Measurements from ENCODE around the gene MAP4K5.

MAP4K5 gene

GRCh38 chr14:50398189-50398580 is 134.2 kb downstream of the MAP4K5 start:
- DNase-seq = no peak

- DNase-seq = no peak
Measured at GRCh38 chr14:50397390-50398188, 134.8 kb downstream of the MAP4K5 start.

GRCh38 chr14:50396631-50397389 is 135.6 kb downstream of the MAP4K5 start, which contains the start of gene CDKL1:
Gene CDKL1, minus strand, starts transcription at chr14:50396881. Its CDS starts 1,013 bp downstream, at chr14:50395868.
- DNase-seq = peak; percentile 19 to 25

- no peak for DNase-seq
Measured at GRCh38 chr14:50395448-50395847, 136.9 kb downstream of the MAP4K5 start.

GRCh38 chr14:50394713-50395112 is 137.7 kb downstream of the MAP4K5 start:
- DNase-seq = no peak

DNA sequence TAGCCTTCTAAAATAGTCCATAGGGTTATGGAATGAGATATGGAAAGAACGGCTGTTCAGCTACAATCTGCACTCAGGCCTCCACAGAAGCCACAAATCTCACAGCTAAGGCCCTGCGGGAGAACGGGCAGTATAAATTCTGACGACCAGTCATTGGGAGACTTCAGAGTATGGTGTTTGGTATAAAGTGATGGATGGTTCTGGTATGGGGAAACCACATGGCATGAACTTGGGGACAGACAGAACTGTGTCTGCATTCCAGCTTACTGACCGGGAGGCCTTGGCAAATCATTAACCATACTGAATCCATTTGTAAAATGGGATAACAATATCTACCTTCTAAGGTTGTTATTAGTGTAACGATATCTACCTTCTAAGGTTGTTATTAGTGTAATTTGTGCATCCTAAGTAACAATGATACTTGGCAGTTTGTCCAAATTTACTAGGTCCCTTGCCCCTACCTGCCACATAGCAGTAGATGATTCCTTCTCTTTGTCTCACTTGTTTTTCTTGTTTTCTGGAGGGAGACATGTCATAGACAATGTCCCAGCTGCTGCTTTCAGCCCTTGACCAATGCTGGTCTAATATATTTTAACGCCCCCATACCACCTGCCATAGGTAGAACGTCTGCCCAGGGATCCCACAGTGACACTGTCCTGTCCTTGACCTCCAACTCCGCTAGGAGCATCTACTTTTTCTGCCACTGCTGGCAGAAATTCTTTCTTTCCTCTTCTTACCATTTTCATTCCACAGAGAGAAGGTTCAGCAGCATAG is 142.5 kb downstream of the MAP4K5 start:
- no peak for DNase-seq

GRCh38 chr14:50388256-50388931 is 144.0 kb downstream of the MAP4K5 start:
- DNase-seq = no peak

- DNase-seq = no peak
Measured at GRCh38 chr14:50387548-50387947, 144.8 kb downstream of the MAP4K5 start.

DNA sequence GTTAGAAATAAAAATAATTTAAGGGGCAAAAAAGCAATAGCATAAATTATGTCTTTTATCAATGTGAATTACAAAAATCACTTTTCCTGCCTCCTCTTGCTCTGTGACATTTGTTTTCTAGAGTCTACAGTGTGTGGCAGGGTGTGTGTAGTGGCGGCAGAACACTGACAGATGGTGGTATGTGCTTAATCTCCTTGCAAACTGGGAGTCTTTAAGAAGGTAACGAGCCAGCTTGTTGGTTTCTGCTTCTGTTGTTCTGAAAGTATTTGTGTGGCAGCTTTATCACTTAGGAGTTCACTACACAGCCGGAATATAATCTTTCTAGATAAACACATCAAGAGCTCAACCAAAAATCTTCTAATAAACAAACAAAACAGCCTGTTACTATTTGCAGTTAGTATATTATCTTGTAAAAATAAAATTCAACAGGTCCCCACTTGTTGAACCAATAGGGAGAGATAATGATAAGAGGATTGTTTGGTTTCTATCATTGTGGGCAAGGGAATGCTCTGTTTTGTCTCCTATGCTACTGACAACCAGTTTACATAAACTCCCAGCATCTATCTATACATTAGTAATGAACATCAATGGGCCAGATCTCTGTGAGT is 148.6 kb downstream of the MAP4K5 start:
- DNase-seq = no peak

DNA sequence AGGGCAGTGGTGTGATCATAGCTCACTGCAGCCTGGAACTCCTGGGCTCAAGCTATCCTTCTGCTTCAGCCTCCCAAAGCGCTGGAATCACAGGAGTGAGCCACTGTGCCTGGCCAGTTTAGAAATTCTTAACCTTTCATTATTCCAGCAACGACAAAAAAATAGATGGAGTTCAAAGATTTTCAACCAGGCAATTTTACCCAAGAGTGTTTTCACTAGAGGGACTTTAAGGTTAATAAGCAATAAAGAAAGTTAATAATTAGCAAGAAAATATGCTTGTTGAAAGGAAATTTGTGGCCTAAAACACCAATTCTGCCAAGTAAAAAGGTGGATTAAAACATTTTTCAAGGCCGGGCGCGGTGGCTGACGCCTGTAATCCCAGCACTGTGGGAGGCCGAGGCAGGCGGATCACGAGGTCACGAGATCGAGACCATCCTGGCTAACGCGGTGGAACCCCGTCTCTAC is 150.5 kb downstream of the MAP4K5 start:
- no peak for DNase-seq

DNA sequence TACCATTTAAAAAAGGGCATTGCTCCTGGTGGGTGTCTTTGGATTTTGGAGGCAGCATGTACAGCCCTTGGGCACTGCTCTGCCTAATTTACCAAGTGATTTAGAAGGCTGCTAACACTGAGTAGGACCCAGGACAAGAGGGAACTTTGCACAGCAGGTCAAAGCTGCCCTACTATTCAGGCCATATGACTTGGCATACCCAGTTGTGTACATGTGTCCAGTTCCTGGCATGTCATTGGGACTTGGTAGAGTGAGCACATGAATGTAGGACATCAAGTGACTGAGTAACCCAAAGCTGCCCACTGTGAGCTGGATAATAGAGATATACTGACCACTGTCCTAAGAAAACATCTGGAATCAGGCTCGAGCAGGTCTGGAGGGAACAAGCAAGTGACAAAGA is 151.4 kb downstream of the MAP4K5 start:
- no peak for DNase-seq

DNA sequence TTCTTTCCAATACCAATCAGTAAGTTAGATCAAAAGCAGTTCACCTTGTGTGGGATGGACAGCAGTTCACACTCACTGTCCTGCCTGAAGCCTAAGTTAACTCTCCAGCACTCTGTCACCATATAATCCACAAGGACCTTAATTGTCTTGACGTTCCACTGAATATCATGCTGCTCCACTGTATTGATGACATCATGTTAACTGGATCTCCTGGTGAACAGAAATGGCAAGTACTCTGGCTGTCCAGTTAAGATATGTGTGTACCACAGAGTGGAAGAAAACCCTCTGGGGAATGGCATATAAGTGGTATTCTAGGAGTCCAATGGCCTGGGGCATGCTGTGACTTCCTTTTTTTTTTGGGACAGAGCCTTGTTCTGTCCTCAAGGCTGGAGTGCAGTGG is 151.9 kb downstream of the MAP4K5 start:
- no peak for DNase-seq

- no peak for DNase-seq
Measured at GRCh38 chr14:50379563-50379962, 152.8 kb downstream of the MAP4K5 start.

DNA sequence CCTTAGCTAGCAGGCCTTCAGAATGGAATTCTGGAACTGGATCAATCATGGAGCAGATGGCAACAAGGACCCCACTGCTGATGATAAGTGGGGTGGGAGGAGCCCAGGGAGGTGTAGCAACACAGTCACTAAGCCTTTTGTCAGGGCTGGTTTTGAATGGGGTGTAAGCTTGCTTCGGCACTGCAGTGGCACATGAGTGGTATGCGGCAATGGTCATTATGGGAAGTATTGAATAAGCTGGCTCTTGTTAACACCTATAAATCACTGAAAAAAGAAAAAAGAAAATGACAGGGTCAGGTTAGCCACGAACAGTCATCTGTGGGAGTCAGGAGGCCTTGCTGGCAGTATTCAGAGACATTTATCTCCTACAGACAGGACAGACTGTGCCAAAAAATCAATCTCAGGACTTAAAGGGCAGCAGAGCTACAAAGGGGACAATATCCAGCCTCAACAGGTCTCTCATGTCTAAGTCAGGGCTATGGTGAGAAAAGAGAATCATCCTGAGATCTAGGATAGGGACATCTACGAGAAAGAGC is 154.8 kb downstream of the MAP4K5 start:
- no peak for DNase-seq

DNA sequence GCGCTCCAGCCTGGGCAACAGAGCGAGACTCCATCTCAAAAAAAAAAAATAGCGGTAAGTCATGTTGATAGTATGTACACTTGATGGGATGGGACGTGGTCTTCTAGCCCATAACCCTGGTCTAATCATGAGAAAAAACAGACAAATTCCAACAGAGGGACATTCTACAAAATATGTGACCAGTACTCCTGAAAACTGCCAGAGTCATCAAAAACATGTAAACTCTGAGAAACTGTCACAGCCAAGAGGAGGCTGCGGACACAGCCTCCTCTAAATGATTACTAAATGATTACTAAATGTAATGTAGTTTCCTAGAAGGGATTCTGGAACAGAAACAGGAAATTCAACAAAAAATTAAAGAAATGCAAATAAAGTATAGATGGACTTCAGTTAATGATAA is 156.6 kb downstream of the MAP4K5 start:
- DNase-seq = no peak

GRCh38 chr14:50373959-50374358 is 158.4 kb downstream of the MAP4K5 start:
- no peak for DNase-seq

DNA sequence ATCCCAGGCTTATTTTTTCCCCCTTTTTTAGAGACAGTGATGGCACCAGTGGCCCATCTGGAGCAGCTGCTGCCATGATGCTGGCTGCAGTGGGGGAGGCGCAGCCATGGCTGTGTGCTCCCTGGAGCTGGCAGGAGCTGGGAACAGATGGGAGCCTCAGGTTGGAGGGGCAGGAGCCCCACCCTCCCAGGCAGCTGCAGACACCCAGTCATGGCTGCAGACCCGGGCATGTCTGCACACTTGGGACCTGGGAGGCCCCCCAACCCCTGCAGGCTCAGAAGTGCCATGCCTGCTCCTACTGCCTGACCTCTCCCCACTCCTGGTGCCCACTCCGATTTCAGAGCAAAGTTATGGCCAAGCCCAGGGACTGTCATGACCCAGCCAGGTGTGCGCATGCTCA is 160.8 kb downstream of the MAP4K5 start:
- DNase-seq = no peak

Measured in CD4-positive, alpha-beta T cell treated with Interleukin-1 beta for 1 hour (primary cell).